HG02763 (cell line): ENCODE measurements around the gene MTFMT.
"Not testable (repeated sequence)": the region's sequence is repeated elsewhere in the genome, so short reads cannot be mapped to it uniquely, and the experiment has no call there.

ENCODE experiments used
- ATAC-seq: cut with Tn5 transposase; IDR thresholded peaks from one replicate; pipeline ENCODE4 v1.9.1; 2021; ENCODE audit warnings: mild to moderate bottlenecking, moderate library complexity; ENCODE audit not compliant: unreplicated experiment

MTFMT gene

DNA sequence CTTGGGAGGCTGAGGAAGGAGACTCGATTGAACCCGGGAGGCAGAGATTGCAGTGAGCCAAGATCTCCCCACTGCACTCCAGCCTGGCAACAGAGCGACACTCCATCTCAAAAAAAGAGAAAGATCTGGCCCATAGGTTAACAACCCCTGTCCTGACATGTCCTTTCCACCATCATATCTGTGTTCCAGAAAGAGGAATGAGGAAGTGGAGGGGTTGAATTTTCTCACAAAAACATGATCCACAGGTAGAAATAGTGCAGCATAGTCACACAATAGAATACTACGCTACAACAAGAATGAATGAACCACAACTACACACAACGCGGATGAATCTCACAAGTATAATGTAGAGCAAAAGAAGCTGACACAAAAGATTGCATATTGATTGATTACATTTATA is 11.0 kb upstream of the MTFMT start:
- ATAC-seq = no peak

DNA sequence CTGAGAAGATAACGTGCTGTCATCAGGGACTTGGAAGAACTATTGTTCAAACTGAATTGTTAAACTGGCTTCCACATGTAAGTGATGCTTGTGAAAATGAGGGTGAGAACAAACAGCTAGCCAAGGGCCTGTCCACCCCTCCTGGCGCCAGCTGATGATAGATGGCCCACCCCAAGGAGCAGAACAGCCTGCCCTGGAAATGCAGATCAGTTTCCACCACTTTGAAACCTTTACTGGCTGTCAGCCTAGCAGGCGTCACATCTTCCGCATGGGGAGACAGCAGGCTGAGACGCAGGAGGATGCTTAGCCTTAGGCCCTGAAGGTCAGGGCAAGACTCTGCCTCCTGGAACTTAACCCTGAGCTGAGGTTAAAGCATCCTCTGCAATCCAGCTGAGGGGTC is 9.4 kb upstream of the MTFMT start:
- no peak for ATAC-seq

DNA sequence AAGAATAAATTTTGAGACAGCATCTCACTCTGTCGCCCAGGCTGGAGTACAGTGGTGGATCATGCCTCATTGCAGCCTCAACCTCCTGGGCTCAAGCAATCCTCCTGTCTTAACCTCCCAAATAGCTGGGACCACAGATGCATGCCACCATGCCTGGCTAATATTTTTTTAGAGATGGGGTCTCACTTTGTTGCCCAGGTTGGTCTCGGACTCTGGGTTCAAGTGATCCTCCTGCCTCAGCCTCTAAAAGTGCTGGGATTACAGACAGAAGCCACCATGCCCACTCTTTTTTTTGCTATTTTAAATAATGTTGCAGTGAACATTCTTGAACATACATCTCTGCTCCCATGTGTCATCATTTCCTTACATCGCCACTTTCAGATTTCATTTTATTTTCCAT is 9.0 kb upstream of the MTFMT start:
- no peak for ATAC-seq

DNA sequence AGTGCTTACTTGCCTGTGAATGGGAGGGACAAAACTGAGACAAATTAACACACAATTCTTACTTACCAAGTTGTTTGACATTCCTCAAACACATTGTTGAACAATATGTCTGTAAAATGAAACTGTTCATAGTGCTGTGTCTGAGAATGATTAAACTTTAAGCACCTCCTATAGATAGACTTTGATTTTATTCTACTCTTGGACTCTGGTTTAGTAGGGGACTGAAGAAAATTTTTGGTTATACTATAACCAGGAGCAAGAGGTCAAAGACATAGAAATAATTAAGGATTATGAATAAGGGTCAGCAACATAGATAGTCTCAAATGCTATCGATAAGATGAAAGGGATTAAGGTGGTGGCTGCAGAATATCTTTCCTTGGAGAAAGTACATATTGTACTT is 7.9 kb upstream of the MTFMT start:
- no peak for ATAC-seq

DNA sequence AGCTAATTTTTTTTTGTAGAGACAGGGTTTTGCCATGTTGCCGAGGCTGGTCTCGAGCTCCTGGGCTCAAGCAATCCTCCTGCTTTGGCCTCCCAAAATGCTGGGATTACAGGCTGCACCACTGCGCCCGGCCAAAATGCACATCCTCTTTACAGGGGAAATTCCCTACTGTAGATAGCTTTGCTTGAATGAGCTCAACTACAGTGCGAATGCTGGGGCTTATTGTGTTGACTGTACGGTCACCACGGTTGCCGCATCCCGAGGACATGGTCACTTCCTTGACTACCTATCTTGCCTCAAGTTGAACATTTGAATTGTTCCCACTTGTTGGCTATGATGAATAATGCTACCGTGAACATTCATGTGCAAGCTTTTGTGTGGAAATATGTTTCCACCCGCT is 5.3 kb upstream of the MTFMT start:
- no peak for ATAC-seq

DNA sequence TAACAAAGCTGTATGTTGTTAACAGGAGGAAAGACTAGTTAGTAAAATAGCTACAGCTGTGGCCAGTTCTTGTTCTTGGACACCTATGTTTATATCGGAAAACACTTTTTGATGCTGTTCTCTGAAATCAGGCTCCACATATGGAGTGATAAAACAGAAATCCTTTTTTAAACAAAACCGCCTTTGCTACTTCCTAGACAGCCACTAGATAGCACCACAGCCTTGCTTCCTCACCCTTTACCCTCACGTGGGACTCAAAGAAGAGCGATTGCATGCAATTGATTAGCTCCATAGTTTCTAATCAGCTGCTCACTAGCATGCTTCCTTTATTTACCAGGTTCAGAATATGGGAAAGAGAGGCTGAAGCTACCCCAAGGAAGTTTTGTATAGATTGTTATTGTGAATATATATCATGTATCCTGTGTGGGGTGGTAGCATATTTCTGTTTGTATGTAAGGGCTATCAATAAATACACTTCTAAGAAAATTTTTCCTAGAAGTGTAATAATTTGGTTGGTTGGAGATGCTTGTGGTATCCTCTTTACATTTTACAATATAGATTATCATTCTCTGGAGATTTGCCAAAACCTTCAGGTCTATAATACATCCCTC is 4.3 kb upstream of the MTFMT start:
- no peak for ATAC-seq

DNA sequence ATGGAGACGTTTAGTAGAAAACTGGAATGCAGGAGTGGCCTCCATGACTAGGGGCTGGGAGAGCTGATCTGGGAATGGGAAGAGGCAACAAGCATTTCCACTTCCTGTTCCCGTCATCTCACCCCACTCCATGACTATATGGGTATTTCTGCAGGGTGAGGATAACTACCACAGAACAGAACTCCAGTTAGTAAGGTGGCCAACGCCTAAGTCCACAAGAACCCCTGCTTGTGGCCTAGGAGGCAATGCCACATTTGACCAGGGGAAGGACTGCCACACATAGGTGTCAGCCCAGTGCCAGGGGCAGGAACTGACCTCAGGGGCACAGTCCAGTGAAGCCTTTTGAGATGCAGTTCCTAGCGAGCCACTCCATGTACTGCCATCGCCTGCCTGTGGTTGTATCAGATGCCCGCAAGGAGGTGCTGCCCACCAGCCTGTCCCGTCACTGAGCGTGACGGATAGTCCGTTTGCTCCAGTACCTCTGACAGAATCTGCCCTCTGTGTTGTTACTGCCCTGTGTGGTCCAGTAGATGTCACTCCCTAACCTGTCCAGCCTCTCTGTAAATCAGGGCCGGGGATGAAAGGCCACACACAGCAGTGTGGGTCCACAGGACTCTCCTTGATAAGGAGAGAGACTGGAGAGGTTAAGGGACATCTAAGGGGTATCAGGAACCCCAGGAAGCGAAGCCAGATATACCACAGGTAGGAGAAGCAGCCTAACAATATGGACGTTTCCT is 3.5 kb upstream of the MTFMT start:
- peak; percentile 36 for ATAC-seq

DNA sequence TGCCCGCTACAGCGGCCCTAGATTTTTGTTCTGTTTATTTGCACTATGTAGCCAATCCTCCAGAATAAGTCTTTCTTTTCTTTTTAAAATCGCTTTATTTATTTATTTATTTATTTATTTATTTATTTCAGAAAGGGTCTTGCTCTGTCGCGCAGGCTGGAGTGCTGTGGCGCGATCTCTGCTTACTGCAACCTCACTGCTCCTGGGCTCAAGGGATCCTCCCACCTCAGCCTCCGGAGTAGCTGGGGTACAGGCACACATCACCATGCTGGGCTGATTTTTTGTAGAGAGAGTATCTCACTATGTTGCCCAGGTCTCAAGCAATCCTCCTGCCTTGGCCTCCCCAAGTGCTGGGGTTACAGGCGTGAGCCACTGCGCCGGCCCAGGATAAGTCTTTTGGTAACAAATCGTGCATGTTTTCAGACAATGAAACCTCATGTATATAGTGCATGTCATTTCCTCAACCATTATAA is 333 bp upstream of the MTFMT start:
- no peak for ATAC-seq

DNA sequence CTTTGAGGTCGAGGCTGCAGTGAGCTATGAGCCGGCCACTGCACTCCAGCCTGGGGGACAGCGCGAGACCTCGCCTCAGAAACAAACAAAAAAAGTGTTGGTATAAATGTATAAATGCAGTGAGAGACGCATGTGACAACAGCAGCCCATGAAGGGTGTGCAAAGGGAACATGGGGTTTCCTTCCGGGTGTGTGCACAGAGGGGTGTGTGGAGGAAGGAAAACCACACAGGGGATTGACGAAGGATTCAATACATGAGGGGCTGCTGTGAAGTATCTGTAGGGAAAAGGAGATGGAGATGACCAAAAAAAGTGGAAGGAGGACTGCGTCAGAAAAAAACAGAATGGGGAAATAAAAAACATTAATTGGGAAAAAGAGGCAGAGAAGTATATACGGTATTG is 1.1 kb downstream of the MTFMT start:
- no peak for ATAC-seq

DNA sequence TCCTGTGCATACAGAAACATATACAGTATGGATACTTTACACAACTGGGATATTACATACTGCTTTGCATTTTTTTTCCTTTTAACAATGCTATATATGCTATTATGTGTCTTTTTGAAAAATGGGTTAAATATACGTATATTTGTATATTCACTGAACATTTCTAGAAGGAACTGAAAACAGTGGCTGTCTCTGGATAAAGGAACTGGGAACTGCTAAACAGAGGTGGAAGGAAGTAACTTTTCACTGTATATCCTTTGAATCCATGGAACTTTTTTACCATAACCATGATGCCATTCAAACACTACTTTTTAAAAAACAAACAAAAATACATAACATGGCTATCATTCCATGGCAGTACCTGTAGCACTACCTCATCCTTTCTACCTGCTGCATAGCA is 1.8 kb downstream of the MTFMT start:
- ATAC-seq = no peak

DNA sequence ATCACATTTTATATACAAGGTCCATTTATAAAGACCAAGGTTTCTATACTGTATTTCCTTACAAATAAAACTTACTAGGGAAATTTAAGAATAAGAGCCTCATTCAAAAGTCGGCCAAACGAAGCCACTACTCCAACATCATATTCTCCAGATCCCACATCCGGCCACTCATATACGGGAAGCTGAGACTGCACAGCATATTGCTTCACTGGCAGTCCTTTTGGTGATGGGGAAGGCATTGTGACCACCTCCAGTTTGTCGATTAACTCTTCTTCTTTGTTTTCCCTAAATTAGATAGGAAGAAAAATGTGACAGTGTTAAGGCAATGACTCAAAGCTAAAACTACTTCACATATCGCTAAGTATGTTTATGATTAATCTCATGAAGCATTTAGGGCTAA is 2.7 kb downstream of the MTFMT start:
- no peak for ATAC-seq

DNA sequence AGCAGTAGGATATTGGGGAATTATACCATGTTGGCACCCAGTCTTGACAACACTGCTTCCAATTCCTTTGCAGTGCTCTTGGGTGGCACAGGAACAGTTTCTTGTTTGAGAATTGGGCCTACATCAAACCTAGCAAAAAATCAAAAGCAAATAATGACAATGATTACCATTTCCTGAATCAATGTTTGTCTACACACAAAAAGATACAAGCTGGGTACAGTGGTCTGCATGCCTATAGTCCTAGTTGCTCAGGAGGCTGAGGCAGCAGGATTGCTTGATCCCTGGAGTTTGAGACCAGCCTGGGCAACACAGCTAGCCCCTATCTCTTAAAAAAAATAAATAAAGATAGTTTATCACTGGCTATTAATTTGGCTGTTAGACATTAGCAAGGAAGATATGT is 8.0 kb downstream of the MTFMT start:
- ATAC-seq = no peak

DNA sequence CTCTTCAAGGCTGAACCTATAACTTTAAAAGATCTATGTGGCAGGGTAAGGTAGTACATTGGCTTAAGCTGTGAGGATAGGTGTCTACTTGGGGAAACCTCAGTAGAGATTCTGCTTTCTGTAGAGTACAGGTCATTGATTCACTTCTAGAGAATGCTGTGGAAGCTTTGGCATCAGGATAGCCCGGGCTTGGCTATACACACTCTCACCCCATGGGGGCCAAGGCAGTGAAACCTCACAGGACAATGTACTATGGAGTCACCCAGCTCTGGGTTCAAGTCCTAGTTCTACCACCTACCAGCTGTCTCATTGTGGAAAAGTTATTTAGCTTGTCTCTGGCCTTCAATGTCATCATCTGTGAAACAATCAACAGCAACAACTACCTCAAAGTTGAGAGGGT is 9.0 kb downstream of the MTFMT start:
- no peak for ATAC-seq

DNA sequence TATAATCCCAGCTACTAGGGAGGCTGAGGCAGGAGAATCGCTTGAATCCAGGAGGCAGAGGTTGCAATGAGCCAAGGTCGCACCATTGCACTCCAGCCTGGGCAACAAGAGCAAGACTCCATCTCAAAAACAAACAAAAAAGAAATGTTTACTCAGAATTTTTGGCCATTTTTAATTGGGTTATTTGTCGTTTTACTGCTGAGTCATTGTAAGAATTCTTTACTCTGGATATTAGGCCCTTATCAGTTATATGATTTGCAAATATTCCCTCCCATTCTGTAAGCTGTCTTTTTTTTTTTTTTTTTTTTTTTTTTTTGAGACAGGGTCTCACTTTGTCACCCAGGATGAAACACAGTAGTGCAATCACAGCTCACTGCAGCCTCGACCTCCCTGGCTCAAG is 18.2 kb downstream of the MTFMT start:
- ATAC-seq = not testable (repeated sequence)

DNA sequence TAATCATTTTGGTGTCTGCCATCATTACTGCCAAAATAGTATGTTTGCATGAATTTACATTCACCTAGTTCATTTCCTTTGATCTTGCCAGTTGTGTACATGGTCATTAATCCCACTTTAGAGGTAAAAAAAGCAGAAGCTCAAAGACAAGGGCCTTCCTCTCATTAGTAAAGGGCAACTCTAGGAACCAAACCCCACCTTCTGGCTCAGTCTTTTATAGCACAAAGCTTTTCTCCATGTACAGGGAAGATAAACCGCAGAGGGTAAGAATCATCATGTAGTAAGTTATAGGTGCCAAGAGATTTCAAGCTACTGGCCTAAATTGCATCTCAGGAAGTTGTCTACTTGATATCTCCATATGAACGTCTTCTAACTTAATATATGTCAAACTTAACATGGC is 20.5 kb downstream of the MTFMT start:
- ATAC-seq = no peak

DNA sequence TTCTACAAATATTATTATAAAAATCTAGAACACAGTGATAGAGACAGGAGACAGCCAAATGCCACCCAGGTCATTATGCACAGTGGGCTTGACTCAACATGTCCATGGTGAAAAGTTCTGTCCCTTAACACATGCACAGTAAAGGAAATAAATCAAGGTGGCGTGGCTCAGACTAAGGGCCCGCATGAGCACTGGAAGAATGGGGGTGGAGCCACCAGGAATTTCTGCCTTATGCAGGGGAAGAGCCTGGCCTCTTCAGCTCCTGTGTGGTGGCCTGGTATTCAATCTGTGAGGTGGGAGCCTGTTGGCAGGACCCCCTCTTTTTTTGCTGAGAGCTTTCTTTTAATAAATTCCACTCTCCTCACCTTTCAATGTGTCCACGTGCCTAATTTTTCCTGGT is 22.6 kb downstream of the MTFMT start:
- no peak for ATAC-seq

DNA sequence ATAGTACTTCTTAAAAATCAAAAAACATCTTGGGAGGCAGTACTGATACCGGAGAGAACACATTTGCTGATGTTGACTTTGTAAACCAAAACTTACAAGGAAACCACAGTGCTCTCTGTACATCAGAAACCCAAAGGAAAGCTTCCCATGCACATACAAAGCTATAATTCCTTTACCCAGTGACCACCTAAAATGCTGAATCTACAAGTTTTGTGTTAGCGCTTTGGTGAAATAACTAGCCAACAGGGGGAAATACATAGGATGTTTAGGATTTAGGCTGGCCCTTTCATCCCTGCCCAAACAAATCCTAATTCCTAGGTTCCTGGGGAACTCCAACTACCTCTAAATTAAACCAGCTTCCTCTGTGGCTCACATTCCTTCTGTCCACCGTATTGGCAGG is 24.4 kb downstream of the MTFMT start:
- ATAC-seq = no peak

DNA sequence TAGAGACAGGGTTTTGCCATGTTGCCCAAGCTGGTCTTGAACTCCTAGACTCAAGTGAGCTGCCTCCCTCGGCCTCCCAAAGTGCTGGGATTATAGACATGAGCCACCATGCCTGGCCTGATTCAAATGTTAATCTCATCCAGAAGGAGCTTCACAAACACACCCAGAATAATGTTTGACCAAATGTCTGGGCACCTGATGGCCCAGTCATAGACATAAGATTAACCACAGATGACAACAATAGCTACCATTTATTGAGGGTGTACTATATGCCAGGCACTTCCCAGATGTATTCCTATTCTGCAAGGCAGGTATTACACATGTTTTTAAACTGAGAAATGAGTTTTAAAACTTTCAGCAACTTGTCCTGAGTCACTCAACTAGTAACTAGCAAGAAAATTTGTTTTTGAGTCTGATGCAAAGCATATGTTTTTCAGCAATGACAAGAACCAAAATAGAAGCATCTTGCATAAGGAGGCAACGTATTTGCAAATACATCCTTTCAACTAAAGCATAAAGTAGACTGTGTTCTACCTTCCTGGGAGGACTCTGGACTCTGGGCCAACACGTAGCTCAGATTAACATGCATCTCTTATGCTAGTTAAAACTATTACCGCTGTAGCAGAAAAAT is 31.6 kb downstream of the MTFMT start:
- ATAC-seq = no peak

DNA sequence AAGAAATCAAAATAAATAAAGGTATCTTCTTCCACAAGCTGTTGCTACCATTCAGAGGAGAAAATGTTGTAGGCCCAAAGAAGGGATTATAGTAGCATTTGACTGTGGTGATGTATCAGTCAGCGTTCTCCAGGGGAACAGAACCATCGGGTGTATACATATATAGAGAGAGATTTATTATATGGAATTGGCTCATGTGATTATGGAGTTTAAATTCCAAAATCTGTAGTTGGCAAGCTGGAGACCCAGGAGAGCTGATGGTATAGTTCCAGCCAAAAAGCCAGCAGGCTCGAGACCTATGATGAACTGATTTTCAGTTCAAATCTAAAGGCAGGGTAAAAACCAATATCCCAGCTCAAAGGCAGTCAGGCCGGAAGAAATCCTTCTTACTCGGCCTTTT is 32.4 kb downstream of the MTFMT start:
- no peak for ATAC-seq

DNA sequence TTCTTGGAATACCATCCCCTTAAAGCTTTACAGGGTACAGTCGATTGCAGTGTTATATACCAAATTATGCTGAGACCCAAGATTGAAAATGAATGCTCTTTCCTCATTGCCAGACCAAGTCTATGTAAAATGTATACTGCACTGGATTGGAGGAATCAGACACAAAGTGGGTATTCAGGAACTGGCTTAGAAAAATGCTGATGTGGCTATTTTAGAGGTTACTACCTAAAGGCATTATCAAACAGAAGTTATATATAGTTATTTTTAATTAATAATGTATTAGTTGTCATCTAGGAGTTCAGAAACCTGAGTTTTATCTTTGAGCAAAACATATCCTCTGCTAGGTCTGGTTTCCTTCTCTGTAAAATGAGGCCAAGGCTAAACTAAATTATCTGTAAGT is 36.1 kb downstream of the MTFMT start:
- ATAC-seq = no peak

DNA sequence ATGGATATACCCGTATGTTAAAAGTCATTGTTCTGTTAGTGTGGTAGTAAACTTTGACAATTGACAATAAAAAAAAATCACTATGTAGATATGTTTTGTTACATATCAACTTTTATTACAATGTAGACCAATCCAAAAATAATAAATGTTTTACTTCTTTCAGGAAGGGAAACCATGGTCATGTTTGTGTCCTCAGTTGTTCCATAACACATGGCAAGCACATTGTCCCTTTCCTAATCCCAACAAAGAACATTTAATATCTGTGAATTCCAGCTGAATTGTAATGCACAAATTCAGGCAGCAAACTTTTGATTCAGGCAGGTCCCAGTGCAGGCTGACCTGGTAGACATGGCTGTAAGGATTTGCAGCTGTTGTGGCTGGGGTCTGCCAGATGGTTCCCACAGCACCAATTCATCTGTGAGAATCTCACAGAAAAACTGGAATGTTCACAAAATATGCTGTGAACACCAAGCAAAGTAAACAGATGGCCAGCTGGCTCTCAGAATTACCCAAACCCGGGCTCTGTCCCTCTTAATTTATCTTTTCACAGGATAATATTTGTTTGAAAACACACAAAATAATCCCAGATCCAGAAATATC is 37.8 kb downstream of the MTFMT start:
- ATAC-seq = no peak

DNA sequence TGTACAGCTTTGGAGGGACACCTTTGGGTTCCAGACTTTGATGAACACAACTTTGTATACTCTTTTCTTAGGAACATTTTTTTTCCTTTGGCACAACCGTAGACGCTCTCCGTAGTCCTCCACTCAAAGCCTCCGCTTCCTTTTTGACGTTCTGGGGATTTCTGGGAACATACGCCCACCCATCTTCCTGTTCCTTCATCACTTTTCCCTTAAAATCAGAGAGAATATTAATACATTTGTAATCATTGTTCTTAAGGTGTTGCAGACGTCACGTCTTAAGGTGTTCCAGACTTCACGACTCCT is 39.3 kb downstream of the MTFMT start:
- ATAC-seq = no peak
